ENCODE results near the gene AFDN.

- TF ChIP-seq GATA2 (IDR thresholded peaks at IDR 0.05; ENCODE audit: low read depth, low read length): no peak
- no peak for TF ChIP-seq GATA3 (IDR thresholded peaks at IDR 0.05; ENCODE audit: low read depth, low read length)
Observed at GRCh38 chr6:168004945-168005344, 178.2 kb downstream of the AFDN start.

Data from SH-SY5Y (cell line).